A673 (cell line): ENCODE data around the gene MNS1. TPM values are rescaled to one million over a fixed set of nuclear protein-coding genes. Genes with fewer than 3 reads are reported as not detected.
"Not testable (repeated sequence)": the region's sequence is repeated elsewhere in the genome, so short reads cannot be mapped to it uniquely, and the experiment has no call there.

Experiments used
- BruUV-seq: library from RNA; stranded (reverse); fragments of 400-500 nt; replicated peaks from 2 replicates; lab custom pipeline; 2021; lab: Mats Ljungman, UMichigan
- CTCF ChIA-PET: fragments of 300-600 bp; sonication (Branson Sonifier 250); formaldehyde crosslinking; loops from one replicate; lab custom pipeline; 2022; ENCODE audit warnings: antibody characterized with exemption; lab: Charles Lee
- POLR2A ChIA-PET: fragments of 300-600 bp; sonication (Branson Sonifier 250); formaldehyde crosslinking; loops from one replicate; lab custom pipeline; 2022; ENCODE audit warnings: antibody characterized with exemption; ENCODE audit not compliant: low non-redundant PET; lab: Charles Lee
- DNase-seq: peaks from one replicate; pipeline ENCODE4 v3.0.0-alpha.2; 2015; ENCODE audit warnings: low spot score
- H3K27ac ChIP-seq: fragments of 200-600 bp; sonication (generic); 2 replicates; pipeline ENCODE4 v1.5.1; 2016; ENCODE audit warnings: mixed run types, low read depth, mild to moderate bottlenecking, mixed read lengths, antibody characterized with exemption, low read length; ENCODE audit not compliant: poor library complexity, severe bottlenecking
- H3K27me3 ChIP-seq: fragments of 200-600 bp; sonication (generic); replicated peaks from 2 replicates; pipeline ENCODE4 v1.6.1; 2017; ENCODE audit warnings: mixed run types, low read depth, mild to moderate bottlenecking, mixed read lengths, antibody characterized with exemption, low read length; ENCODE audit not compliant: insufficient read depth, poor library complexity
- H3K36me3 ChIP-seq: fragments of 200-600 bp; sonication (generic); 2 replicates; pipeline ENCODE4 v1.6.1; 2016; ENCODE audit warnings: mixed run types, mild to moderate bottlenecking, mixed read lengths, antibody characterized with exemption, low read length; ENCODE audit not compliant: insufficient read depth, poor library complexity, severe bottlenecking
- H3K4me1 ChIP-seq: fragments of 200-600 bp; sonication (generic); 2 replicates; pipeline ENCODE4 v1.6.1; 2017; ENCODE audit warnings: mixed run types, mild to moderate bottlenecking, mixed read lengths, antibody characterized with exemption, low read length; ENCODE audit not compliant: insufficient read depth, poor library complexity, severe bottlenecking
- H3K4me3 ChIP-seq: fragments of 200-600 bp; sonication (generic); 2 replicates; pipeline ENCODE4 v1.5.1; 2016; ENCODE audit warnings: low read depth, mixed run types, mild to moderate bottlenecking, mixed read lengths, low read length; ENCODE audit not compliant: poor library complexity, severe bottlenecking
- H3K9me3 ChIP-seq: fragments of 200-600 bp; sonication (generic); 2 replicates; pipeline ENCODE4 v1.6.1; 2016; ENCODE audit warnings: mixed run types, low read depth, mild to moderate bottlenecking, mixed read lengths, antibody characterized with exemption, low read length; ENCODE audit not compliant: poor library complexity, severe bottlenecking
- EZH2 ChIP-seq: fragments of 200-600 bp; sonication (generic); IDR thresholded peaks from 2 replicates; pipeline ENCODE4 v1.6.1; 2017; ENCODE audit warnings: borderline replicate concordance, low read depth, mild to moderate bottlenecking, mixed read lengths, antibody characterized with exemption, low read length; ENCODE audit not compliant: poor library complexity, severe bottlenecking
- intact Hi-C: fragments of 100-400 bp; cut with micrococcal nuclease; formaldehyde crosslinking; loops from one replicate; pipeline ENCODE4 v1.10.0; 2022; ENCODE audit not compliant: unreplicated experiment
- total RNA-seq: library from RNA; stranded (reverse); gene quantifications from 2 replicates; pipeline ENCODE4 v1.2.3, GENCODE V29; 2021
- TF ChIP-seq, protein P1 (sequence below): fragments of 300-800, 200-600 bp; sonication (generic); conservative IDR thresholded peaks from 2 replicates; pipeline ENCODE4 v1.5.1; 2017; ENCODE audit warnings: low read depth, mild to moderate bottlenecking, antibody characterized with exemption, low read length, moderate library complexity, mixed read lengths

Gene MNS1
- total RNA-seq, 1 experiment from 2014 or later: 28.7 TPM

DNA sequence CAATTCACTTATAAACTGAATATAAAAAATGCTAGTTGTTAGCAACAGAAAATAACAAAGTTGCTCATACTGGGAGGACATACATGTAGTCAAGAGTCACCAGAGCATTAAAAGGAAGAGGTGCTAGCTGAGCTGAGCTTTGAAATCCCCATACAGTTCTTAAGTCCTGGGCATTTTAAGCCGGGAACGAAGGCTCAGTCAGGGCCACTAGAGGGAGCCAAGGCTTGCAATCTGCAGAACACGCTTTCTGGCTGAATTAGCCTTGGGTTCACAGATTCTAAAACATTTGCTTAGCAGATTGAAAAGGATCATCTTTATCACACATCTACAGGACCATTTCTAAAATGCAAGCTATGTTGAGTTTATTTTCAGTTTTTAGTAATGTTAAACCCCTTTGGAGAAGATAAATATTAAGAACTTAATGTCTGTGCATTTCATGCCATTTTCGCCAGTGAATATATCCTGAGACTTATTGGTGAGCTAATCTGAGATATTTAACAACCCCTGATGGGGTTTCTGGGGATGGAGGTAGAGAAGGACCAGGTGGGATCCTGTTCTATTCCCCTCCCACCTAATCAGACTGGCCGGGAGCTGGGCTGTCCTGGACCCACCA lies 26.3 kb upstream of the MNS1 start:
- no TSS peak for BruUV-seq
- CTCF ChIA-PET: interaction anchor here (0.5 to 1.8 kb wide), 12 partner anchors 26 to 1051 kb away, joined by 3 to 14 read pairs (median 3); partner anchors contain the start of genes MNS1 and TCF12
- POLR2A ChIA-PET: no interaction called here
- no peaks in the 10 kb centered on the region for H3K27me3 ChIP-seq
- intact Hi-C loops: loop anchor here (5.0 to 10.0 kb wide), 5 partner anchors 244 to 1036 kb away; partner anchors contain the start of gene ZNF280D
- H3K4me3 ChIP-seq: no peak overlapping the region
- TF ChIP-seq, protein P1, sequence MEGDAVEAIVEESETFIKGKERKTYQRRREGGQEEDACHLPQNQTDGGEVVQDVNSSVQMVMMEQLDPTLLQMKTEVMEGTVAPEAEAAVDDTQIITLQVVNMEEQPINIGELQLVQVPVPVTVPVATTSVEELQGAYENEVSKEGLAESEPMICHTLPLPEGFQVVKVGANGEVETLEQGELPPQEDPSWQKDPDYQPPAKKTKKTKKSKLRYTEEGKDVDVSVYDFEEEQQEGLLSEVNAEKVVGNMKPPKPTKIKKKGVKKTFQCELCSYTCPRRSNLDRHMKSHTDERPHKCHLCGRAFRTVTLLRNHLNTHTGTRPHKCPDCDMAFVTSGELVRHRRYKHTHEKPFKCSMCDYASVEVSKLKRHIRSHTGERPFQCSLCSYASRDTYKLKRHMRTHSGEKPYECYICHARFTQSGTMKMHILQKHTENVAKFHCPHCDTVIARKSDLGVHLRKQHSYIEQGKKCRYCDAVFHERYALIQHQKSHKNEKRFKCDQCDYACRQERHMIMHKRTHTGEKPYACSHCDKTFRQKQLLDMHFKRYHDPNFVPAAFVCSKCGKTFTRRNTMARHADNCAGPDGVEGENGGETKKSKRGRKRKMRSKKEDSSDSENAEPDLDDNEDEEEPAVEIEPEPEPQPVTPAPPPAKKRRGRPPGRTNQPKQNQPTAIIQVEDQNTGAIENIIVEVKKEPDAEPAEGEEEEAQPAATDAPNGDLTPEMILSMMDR: peak; percentile 95
- TF ChIP-seq EZH2: no peak
- no peak overlapping the region for H3K27ac ChIP-seq
- H3K36me3 ChIP-seq: no peaks in the 10 kb centered on the region
- no peaks in the 10 kb centered on the region for H3K4me1 ChIP-seq
- peak; percentile 88 for DNase-seq
- no peaks in the 10 kb centered on the region for H3K9me3 ChIP-seq

DNA sequence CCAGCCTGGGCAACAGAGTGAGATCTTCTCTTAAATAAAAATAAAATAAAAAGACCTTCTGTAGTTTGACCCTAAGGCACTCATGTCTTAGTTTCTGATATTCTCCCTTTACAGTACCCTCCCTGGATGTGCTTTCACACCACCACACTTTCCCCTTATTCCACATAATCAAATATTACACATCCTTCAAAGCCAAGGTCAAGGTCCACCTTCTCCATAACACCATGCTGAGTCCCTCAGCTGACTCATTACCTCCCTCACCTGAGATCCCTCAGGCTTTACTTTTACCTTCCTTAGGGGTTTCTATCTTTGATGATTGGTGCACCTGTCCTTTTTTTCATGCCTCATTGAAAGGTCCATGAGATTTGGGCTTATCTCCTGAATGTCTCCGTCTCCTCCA lies 25.5 kb upstream of the MNS1 start:
- intact Hi-C loops: loop anchor here (5.0 to 10.0 kb wide), 5 partner anchors 244 to 1037 kb away; partner anchors contain the start of gene ZNF280D
- no peak overlapping the region for H3K27ac ChIP-seq
- H3K4me3 ChIP-seq: no peak overlapping the region
- H3K27me3 ChIP-seq: no peaks in the 10 kb centered on the region
- no peak for TF ChIP-seq EZH2
- TF ChIP-seq, protein P1: no peak
- POLR2A ChIA-PET: no interaction called here
- H3K4me1 ChIP-seq: no peaks in the 10 kb centered on the region
- no peaks in the 10 kb centered on the region for H3K36me3 ChIP-seq
- no peak for DNase-seq
- no TSS peak for BruUV-seq
- no peaks in the 10 kb centered on the region for H3K9me3 ChIP-seq
- CTCF ChIA-PET: interaction anchor here (0.5 to 1.8 kb wide), 11 partner anchors 26 to 1051 kb away, joined by 3 to 14 read pairs (median 3); partner anchors contain the start of genes MNS1 and TCF12

DNA sequence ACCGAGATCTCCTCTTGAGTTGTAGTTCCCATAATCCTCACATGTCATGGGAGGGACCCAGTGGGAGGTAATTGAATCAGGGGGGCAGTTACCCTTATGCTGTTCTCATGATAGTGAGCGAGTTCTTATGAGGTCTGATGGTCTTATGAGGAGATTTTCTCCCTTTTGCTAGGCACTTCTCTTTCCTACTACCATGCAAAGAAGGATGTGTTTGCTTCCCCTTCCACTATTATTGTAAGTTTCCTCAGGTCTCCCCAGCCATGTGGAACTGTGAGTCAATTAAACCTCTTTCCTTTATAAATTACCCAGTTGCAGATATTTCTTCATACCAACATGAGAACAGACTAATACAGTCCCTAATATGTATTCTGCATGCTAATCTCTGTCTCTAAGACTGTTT lies 21.3 kb upstream of the MNS1 start:
- BruUV-seq, intact Hi-C loops, H3K27ac ChIP-seq, POLR2A ChIA-PET, H3K36me3 ChIP-seq, CTCF ChIA-PET, DNase-seq, H3K9me3 ChIP-seq, H3K27me3 ChIP-seq, H3K4me3 ChIP-seq, H3K4me1 ChIP-seq: not testable (repeated sequence)

DNA sequence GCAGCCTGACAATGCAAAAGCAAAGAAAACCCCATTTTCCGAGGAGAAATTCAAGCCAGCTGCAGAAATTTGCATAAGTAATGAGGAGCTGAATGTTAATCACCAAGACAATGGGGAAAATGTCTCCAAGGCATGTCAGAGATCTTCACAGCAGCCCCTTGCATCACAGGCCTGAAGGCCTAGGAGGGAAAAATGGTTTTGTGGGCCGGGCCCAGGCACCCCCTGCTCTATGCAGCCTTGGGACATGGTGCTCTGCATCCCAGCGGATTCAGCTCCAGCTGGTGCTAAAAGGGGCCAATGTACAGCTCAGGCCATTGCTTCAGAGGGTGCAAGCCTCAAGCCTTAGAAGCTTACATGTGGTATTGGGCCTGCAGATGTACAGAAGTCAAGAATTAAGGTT lies 20.5 kb upstream of the MNS1 start:
- CTCF ChIA-PET, H3K9me3 ChIP-seq, DNase-seq, H3K27me3 ChIP-seq, H3K36me3 ChIP-seq, intact Hi-C loops, POLR2A ChIA-PET, BruUV-seq, H3K4me3 ChIP-seq, H3K27ac ChIP-seq, H3K4me1 ChIP-seq: not testable (repeated sequence)
